OCI-LY3 (cell line): Measurements from ENCODE around the gene TMCC2.

Experiments used
- EZH2phosphoT487 ChIP-seq: fragments of 200-600 bp; shearing (Covaris generic); IDR thresholded peaks from 2 replicates; pipeline ENCODE4 v1.6.1; 2018; ENCODE audit warnings: antibody characterized with exemption, mixed run types, low read depth
- TF ChIP-seq, protein P1 (sequence below): fragments of 200-600, 300-600 bp; sonication (generic); IDR thresholded peaks from 2 replicates; pipeline ENCODE4 v1.5.1; 2014; ENCODE audit warnings: antibody characterized with exemption, low read length, low read depth

- TF ChIP-seq, protein P1, sequence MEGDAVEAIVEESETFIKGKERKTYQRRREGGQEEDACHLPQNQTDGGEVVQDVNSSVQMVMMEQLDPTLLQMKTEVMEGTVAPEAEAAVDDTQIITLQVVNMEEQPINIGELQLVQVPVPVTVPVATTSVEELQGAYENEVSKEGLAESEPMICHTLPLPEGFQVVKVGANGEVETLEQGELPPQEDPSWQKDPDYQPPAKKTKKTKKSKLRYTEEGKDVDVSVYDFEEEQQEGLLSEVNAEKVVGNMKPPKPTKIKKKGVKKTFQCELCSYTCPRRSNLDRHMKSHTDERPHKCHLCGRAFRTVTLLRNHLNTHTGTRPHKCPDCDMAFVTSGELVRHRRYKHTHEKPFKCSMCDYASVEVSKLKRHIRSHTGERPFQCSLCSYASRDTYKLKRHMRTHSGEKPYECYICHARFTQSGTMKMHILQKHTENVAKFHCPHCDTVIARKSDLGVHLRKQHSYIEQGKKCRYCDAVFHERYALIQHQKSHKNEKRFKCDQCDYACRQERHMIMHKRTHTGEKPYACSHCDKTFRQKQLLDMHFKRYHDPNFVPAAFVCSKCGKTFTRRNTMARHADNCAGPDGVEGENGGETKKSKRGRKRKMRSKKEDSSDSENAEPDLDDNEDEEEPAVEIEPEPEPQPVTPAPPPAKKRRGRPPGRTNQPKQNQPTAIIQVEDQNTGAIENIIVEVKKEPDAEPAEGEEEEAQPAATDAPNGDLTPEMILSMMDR, result peak; percentile 54
- TF ChIP-seq EZH2phosphoT487, result no peak
Measured at GRCh38 chr1:205321162-205321958, 93.6 kb downstream of the TMCC2 start, which contains the start of gene NUAK2.
